Common myeloid progenitor, CD34-positive (primary cell): ENCODE data around the gene TMPRSS11F.

ENCODE experiments used
- CTCF ChIA-PET: fragments of 350-600 bp; sonication (Branson Sonifier 250); formaldehyde crosslinking; loops from one replicate; lab custom pipeline; 2021; ENCODE audit warnings: antibody characterized with exemption; lab: Charles Lee
- POLR2A ChIA-PET: fragments of 350-600 bp; sonication (Branson Sonifier 250); formaldehyde crosslinking; loops from one replicate; lab custom pipeline; 2021; ENCODE audit warnings: antibody characterized with exemption; lab: Charles Lee
- DNase-seq, 3 donors: peaks; one replicate each; pipeline versions ENCODE4 v3.0.0 to v3.0.0-alpha.2; 2013
- H3K27ac ChIP-seq, 2 experiments: 1 replicate in 1 of 2; 2 replicates in 1 of 2; pipeline ENCODE4 v1.7.0; 2013; ENCODE audit warnings: inconsistent platforms in 2 of 2, low read length in 2 of 2, mild to moderate bottlenecking in 2 of 2, low read depth in 1 of 2, moderate library complexity in 1 of 2; ENCODE audit not compliant: severe bottlenecking in 2 of 2, insufficient read depth in 1 of 2, poor library complexity in 1 of 2
- H3K27me3 ChIP-seq, 5 experiments: replicated peaks in 2 of 5; 1 replicate in 3 of 5; 2 replicates in 2 of 5; pipeline versions ENCODE4 v1.6.1 to v1.7.0; 2013; ENCODE audit warnings: low read length in 4 of 5, mild to moderate bottlenecking in 2 of 5, moderate library complexity in 2 of 5, inconsistent platforms in 1 of 5; ENCODE audit not compliant: insufficient read depth in 5 of 5, control insufficient read depth in 4 of 5
- H3K36me3 ChIP-seq, 4 experiments: 1 replicate in 2 of 4; 2 replicates in 2 of 4; pipeline versions ENCODE4 v1.6.1 to v1.7.0; 2013; ENCODE audit warnings: low read length in 3 of 4, control low read depth in 1 of 4, mild to moderate bottlenecking in 1 of 4; ENCODE audit not compliant: control insufficient read depth in 4 of 4, insufficient read depth in 4 of 4
- H3K4me1 ChIP-seq, 4 experiments: 1 replicate in 3 of 4; 2 replicates in 1 of 4; pipeline versions ENCODE4 v1.6.1 to v1.7.1; 2013; ENCODE audit warnings: low read length in 3 of 4, mild to moderate bottlenecking in 3 of 4, control low read depth in 1 of 4, inconsistent platforms in 1 of 4, moderate library complexity in 1 of 4; ENCODE audit not compliant: control insufficient read depth in 4 of 4, insufficient read depth in 4 of 4; ENCODE audit errors: control extremely low read depth in 1 of 4
- H3K4me3 ChIP-seq, 7 experiments: 1 replicate in 4 of 7; 2 replicates in 3 of 7; pipeline versions ENCODE4 v1.5.1 to v1.7.0; 2013; ENCODE audit warnings: mild to moderate bottlenecking in 7 of 7, low read length in 6 of 7, moderate library complexity in 6 of 7, inconsistent platforms in 2 of 7, low read depth in 2 of 7, control low read depth in 1 of 7; ENCODE audit not compliant: insufficient read depth in 4 of 7, control insufficient read depth in 1 of 7; ENCODE audit errors: extremely low read depth in 1 of 7
- H3K9me3 ChIP-seq, 5 experiments: 1 replicate in 4 of 5; 2 replicates in 1 of 5; pipeline versions ENCODE4 v1.6.1 to v1.7.1; 2013; ENCODE audit warnings: low read length in 4 of 5, mild to moderate bottlenecking in 2 of 5, inconsistent platforms in 1 of 5, low read depth in 1 of 5, moderate library complexity in 1 of 5; ENCODE audit not compliant: control insufficient read depth in 4 of 5, insufficient read depth in 2 of 5; ENCODE audit errors: control extremely low read depth in 1 of 5
- WGBS: methylation state at CpG from one replicate; pipeline ENCODE4 v1.1.5; 2013; ENCODE audit not compliant: insufficient coverage; 5-methylcytosine and 5-hydroxymethylcytosine counted together

TMPRSS11F gene

GRCh38 chr4:68141852-68142251 lies 12.2 kb upstream of the TMPRSS11F start:
- H3K9me3 ChIP-seq, result no peaks in the 10 kb centered on the region
- DNase-seq, result no peak
- H3K4me3 ChIP-seq, result no peak overlapping the region
- H3K4me1 ChIP-seq, result no peaks in the 10 kb centered on the region
- H3K27ac ChIP-seq, result no peak overlapping the region
- no peaks in the 10 kb centered on the region for H3K36me3 ChIP-seq
- WGBS, result 60% methylated on average over 1 of the region's 1 CpG
- ChIA-PET POLR2A (no interaction called here), CTCF (no interaction called here)
- H3K27me3 ChIP-seq, result no peaks in the 10 kb centered on the region

- Histone ChIP-seq H3K9me3 (no peaks in the 10 kb centered on the region), H3K27ac (no peak overlapping the region), H3K36me3 (no peaks in the 10 kb centered on the region), H3K27me3 (no peaks in the 10 kb centered on the region), H3K4me3 (no peak overlapping the region), H3K4me1 (no peaks in the 10 kb centered on the region)
- 100% methylated on average over 1 of the region's 2 CpGs for WGBS
- ChIA-PET CTCF (no interaction called here), POLR2A (no interaction called here)
- DNase-seq, result no peak
Measured at GRCh38 chr4:68132342-68132741, 2.7 kb upstream of the TMPRSS11F start.

GRCh38 chr4:68124262-68124661 lies 5.4 kb downstream of the TMPRSS11F start:
- Histone ChIP-seq H3K4me1 (no peaks in the 10 kb centered on the region), H3K9me3 (peaks cover 0 to 1% (median 0%) of the 10 kb centered on the region in 5 experiments), H3K27ac (no peak overlapping the region), H3K27me3 (no peaks in the 10 kb centered on the region), H3K36me3 (no peaks in the 10 kb centered on the region), H3K4me3 (no peak overlapping the region)
- CTCF ChIA-PET, result no interaction called here
- DNase-seq, result no peak
- POLR2A ChIA-PET, result interaction anchor here (0.7 kb wide), 1 partner anchor 1027 kb away, joined by 3 read pairs; no protein-coding TSS in a partner anchor
- WGBS, result 100% methylated on average over 5 of the region's 9 CpGs

- Histone ChIP-seq H3K36me3 (no peaks in the 10 kb centered on the region), H3K27ac (no peak overlapping the region), H3K4me1 (no peaks in the 10 kb centered on the region), H3K27me3 (no peaks in the 10 kb centered on the region), H3K4me3 (no peak overlapping the region), H3K9me3 (peaks cover 0 to 1% (median 0%) of the 10 kb centered on the region in 5 experiments)
- no CpG with 5 or more reads among the region's 2 CpGs for WGBS
- ChIA-PET CTCF (no interaction called here), POLR2A (interaction anchor here (0.7 kb wide), 1 partner anchor 1028 kb away, joined by 3 read pairs; no protein-coding TSS in a partner anchor)
- no peak for DNase-seq
Measured at GRCh38 chr4:68123525-68123924, 6.1 kb downstream of the TMPRSS11F start.

- Histone ChIP-seq H3K4me1 (no peaks in the 10 kb centered on the region), H3K36me3 (no peaks in the 10 kb centered on the region), H3K9me3 (peaks cover 0 to 4% (median 0%) of the 10 kb centered on the region in 5 experiments), H3K4me3 (no peak overlapping the region), H3K27ac (no peak overlapping the region), H3K27me3 (no peaks in the 10 kb centered on the region)
- CTCF ChIA-PET, result no interaction called here
- POLR2A ChIA-PET, result no interaction called here
- no peak for DNase-seq
Measured at GRCh38 chr4:68119921-68120320, 9.7 kb downstream of the TMPRSS11F start.

- H3K4me3 ChIP-seq, result no peak overlapping the region
- CTCF ChIA-PET, result no interaction called here
Measured at GRCh38 chr4:68110441-68110840, 19.2 kb downstream of the TMPRSS11F start.

GRCh38 chr4:68109868-68110267 lies 19.8 kb downstream of the TMPRSS11F start:
- Histone ChIP-seq H3K36me3 (no peaks in the 10 kb centered on the region), H3K27me3 (no peaks in the 10 kb centered on the region), H3K4me3 (no peak overlapping the region), H3K27ac (no peak overlapping the region), H3K9me3 (no peaks in the 10 kb centered on the region), H3K4me1 (no peaks in the 10 kb centered on the region)
- ChIA-PET POLR2A (no interaction called here), CTCF (no interaction called here)
- WGBS, result no CpG with 5 or more reads among the region's 1 CpG
- no peak for DNase-seq

More at GRCh38 chr4:68110441-68110840, 19.2 kb downstream of the TMPRSS11F start:
- no peak for DNase-seq
- Histone ChIP-seq H3K27me3 (no peaks in the 10 kb centered on the region), H3K27ac (no peak overlapping the region), H3K36me3 (no peaks in the 10 kb centered on the region), H3K9me3 (no peaks in the 10 kb centered on the region), H3K4me1 (no peaks in the 10 kb centered on the region)
- POLR2A ChIA-PET, result no interaction called here
- no CpG with 5 or more reads among the region's 1 CpG for WGBS
